Measurements from ENCODE around the gene FGD6.
A peak's percentile ranks its signal among the peaks of the same experiment; 100 is the strongest.
"Not testable (repeated sequence)": the region's sequence is repeated elsewhere in the genome, so short reads cannot be mapped to it uniquely, and the experiment has no call there.

The FGD6 gene

DNA sequence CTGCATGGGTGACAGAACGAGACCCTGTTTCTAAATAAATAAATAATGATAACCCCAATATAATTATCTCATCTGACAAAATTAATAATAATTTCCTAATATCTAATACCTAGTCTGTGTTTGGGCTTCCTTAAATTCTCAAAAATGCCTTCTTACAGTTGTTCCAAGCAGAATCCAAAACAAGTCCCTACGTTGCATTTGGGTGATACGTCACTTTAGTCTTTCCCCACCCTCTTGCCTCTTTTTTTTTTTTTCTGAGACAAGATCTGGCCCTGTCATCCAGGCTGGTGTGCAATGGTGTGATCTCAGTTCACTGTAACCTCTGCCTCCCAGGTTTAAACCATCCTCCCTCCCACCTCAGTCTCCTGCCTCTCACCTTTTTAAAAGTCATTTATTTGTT lies 27.1 kb upstream of the FGD6 start:
- H3K4me3 Mint-ChIP-seq = no peak overlapping the region
- peaks cover 39% of the 10 kb centered on the region for H3K36me3 Mint-ChIP-seq (ENCODE audit: low read depth)
- TF ChIP-seq, protein P1, sequence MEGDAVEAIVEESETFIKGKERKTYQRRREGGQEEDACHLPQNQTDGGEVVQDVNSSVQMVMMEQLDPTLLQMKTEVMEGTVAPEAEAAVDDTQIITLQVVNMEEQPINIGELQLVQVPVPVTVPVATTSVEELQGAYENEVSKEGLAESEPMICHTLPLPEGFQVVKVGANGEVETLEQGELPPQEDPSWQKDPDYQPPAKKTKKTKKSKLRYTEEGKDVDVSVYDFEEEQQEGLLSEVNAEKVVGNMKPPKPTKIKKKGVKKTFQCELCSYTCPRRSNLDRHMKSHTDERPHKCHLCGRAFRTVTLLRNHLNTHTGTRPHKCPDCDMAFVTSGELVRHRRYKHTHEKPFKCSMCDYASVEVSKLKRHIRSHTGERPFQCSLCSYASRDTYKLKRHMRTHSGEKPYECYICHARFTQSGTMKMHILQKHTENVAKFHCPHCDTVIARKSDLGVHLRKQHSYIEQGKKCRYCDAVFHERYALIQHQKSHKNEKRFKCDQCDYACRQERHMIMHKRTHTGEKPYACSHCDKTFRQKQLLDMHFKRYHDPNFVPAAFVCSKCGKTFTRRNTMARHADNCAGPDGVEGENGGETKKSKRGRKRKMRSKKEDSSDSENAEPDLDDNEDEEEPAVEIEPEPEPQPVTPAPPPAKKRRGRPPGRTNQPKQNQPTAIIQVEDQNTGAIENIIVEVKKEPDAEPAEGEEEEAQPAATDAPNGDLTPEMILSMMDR (IDR thresholded peaks at IDR 0.05; ENCODE audit: unreplicated experiment in 3 of 3) = no peak
- H3K9me3 Mint-ChIP-seq = no peaks in the 10 kb centered on the region
- peaks cover 36% of the 10 kb centered on the region for H3K4me1 Mint-ChIP-seq
- H3K27ac Mint-ChIP-seq = peak overlapping the region in 1 of 3 experiments; percentile 15
- H3K27me3 Mint-ChIP-seq (ENCODE audit: low read depth) = no peaks in the 10 kb centered on the region

DNA sequence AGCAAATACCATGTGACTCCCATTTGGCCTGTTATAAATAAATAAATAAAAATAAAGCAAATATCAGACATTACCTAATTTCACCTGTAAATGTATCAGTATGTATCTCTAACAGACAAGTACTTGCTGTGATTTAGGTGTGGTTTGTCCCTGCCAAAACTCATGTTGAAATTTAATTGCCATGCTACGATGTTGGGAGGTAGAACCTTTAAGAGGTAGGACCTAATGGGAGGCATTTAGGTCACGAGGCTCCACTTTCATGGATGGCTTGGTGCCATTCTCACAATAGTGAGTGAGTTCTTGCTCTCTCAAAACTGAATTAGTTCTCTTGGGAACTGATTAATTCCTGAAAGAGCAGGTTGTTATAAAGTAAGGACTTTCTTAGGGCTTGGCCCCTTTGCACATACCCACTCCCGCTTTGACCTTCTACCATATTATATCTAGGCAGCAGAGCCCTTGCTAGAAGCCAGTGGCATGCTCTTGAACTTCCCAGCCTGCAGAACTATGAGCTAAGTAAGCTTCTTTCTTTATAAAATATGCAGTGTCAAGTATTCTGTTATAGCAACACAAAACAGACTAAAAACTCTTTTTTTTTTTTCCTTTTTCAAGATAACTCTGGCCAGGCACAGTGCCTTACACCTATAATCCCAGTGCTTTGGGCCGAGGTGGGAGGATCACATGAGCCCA lies 26.4 kb upstream of the FGD6 start:
- H3K27me3 Mint-ChIP-seq (ENCODE audit: low read depth) = no peaks in the 10 kb centered on the region
- H3K4me3 Mint-ChIP-seq = no peak overlapping the region
- peak overlapping the region in 2 of 3 experiments; percentile 34 to 44 for H3K27ac Mint-ChIP-seq
- no peaks in the 10 kb centered on the region for H3K9me3 Mint-ChIP-seq
- peaks cover 29% of the 10 kb centered on the region for H3K4me1 Mint-ChIP-seq
- peaks cover 45% of the 10 kb centered on the region for H3K36me3 Mint-ChIP-seq (ENCODE audit: low read depth)
- TF ChIP-seq, protein P1 (IDR thresholded peaks at IDR 0.05; ENCODE audit: unreplicated experiment in 3 of 3) = no peak

DNA sequence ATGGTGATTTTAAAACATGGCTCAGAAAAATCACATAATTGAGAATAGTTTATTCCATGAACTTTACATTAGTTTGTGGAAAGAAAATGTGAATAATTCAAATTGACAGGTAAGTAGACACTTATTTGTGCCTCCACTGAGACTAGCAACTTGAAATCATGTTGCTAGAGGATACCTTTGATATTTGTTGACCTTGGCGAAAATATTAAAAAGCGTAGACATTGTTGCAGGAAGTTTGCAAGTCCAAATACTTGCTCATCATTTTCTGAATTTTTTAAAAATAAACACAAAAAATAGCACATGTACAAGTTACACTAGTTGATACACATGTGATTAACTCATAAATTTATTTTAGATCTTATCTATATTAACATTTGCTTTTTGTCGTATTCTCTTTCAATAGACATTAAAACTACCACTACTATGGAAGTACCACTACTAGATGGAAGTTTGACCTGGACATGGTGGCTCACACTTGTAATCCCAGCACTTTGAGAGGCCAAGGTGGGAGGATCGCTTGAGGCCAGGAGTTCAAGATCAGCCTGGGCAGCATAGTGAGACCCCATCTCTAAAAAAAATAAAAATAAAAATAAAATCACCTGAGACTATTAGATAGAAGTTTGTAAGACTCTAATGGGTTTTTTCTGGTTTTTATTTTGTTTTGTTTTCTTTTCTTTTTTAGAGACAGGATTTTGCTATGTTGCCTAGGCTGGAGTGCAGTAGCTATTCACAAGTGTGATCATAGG lies 24.7 kb upstream of the FGD6 start:
- H3K36me3 Mint-ChIP-seq (ENCODE audit: low read depth) = peaks cover 59% of the 10 kb centered on the region
- H3K27ac Mint-ChIP-seq = peak overlapping the region in 2 of 3 experiments; percentile 45 to 57
- no peak overlapping the region for H3K4me3 Mint-ChIP-seq
- TF ChIP-seq, protein P1 (IDR thresholded peaks at IDR 0.05; ENCODE audit: unreplicated experiment in 3 of 3) = no peak
- peaks cover 5% of the 10 kb centered on the region for H3K9me3 Mint-ChIP-seq
- peaks cover 24% of the 10 kb centered on the region for H3K4me1 Mint-ChIP-seq
- H3K27me3 Mint-ChIP-seq (ENCODE audit: low read depth) = no peaks in the 10 kb centered on the region

DNA sequence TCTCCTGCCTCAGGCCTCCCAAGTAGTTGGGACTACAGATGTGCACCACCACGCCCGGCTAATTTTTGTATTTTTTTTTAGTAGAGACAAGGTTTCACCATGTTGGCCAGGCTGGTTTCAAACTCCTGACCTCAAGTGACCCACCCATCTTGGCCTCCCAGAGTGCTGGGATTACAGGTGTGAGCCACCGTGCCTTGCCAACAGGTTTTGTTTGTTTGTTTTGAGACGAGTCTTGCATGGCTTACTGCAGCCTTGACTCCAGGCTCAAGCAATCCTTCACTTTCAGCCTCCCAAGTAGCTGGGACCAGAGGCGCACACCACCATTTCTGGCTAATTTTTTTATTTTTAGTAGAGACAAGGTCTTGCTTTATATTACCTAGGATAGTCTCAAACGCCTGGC lies 23.9 kb upstream of the FGD6 start:
- not testable (repeated sequence) for H3K27ac Mint-ChIP-seq; H3K4me3 Mint-ChIP-seq; H3K9me3 Mint-ChIP-seq; H3K27me3 Mint-ChIP-seq (ENCODE audit: low read depth)
- peaks cover 67% of the 10 kb centered on the region for H3K36me3 Mint-ChIP-seq (ENCODE audit: low read depth)
- H3K4me1 Mint-ChIP-seq = peaks cover 17% of the 10 kb centered on the region

DNA sequence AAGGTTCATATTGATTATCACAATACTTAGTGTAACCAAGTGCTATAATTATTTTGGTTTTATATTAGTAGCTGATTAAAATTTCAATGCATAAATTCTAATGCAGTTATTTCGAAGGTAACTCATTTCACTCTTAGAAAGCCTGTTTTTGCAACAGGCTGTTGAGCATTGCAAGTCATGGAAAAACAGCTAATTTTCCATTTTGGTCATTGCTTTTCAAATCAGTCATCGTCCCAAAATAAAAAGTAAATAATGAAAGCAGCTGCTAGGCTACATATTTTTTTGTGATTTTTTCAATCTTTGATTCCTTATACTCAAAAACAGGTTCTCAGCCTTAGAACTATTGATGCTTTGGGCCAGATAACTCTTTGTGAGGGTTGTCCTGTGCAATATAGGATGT lies 23.3 kb upstream of the FGD6 start:
- peaks cover 5% of the 10 kb centered on the region for H3K9me3 Mint-ChIP-seq
- TF ChIP-seq, protein P1 (IDR thresholded peaks at IDR 0.05; ENCODE audit: unreplicated experiment in 3 of 3) = no peak

DNA sequence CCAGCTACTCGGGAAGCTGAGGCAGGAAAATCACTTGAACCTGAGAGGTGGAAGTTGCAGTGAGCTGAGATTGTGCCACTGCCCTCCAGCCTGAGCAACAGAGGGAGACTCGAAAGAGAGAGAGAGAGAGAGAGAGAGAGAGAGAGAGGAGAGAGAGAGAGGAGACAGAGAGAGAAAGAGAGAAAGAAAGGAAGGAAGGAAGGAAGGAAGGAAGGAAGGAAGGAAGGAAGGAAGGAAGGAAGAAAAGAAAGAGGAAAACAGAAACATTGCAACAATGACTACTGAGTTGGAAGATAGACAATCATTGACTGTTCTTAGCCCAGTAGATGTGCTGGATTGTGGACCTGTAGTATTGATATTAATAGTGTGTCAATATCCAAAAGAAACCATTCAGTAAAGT lies 22.6 kb upstream of the FGD6 start:
- H3K27me3 Mint-ChIP-seq (ENCODE audit: low read depth); H3K4me1 Mint-ChIP-seq; H3K9me3 Mint-ChIP-seq; H3K27ac Mint-ChIP-seq; H3K4me3 Mint-ChIP-seq: not testable (repeated sequence)
- peaks cover 65% of the 10 kb centered on the region for H3K36me3 Mint-ChIP-seq (ENCODE audit: low read depth)

More for the DNA sequence above, 23.3 kb upstream of the FGD6 start:
- no peak overlapping the region for H3K4me3 Mint-ChIP-seq
- peaks cover 11% of the 10 kb centered on the region for H3K4me1 Mint-ChIP-seq
- no peaks in the 10 kb centered on the region for H3K27me3 Mint-ChIP-seq (ENCODE audit: low read depth)
- H3K36me3 Mint-ChIP-seq (ENCODE audit: low read depth) = peaks cover 69% of the 10 kb centered on the region
- H3K27ac Mint-ChIP-seq = no peak overlapping the region

DNA sequence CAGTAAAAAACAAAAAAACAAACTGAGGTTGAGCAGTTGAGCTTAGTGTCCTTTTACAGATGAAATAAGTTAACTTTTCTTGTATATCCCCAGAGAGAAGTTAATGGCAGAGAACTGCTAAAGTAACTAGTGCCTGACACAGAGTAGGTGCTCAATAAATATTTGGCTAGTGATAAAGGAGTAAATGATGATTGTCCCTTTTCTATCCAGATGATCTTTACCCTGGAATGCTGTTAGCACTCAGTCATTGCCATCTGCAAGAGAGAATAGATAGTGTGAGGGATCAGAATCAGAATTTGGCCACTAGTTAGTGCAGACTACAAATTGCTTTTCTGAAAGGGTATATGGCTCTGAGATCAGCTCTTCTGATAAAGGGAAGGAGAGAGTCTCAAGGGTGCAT lies 21.9 kb upstream of the FGD6 start:
- no peak overlapping the region for H3K4me3 Mint-ChIP-seq
- TF ChIP-seq, protein P1 (IDR thresholded peaks at IDR 0.05; ENCODE audit: unreplicated experiment in 3 of 3) = no peak
- peaks cover 5% of the 10 kb centered on the region for H3K9me3 Mint-ChIP-seq
- H3K4me1 Mint-ChIP-seq = peaks cover 7% of the 10 kb centered on the region
- H3K27me3 Mint-ChIP-seq (ENCODE audit: low read depth) = no peaks in the 10 kb centered on the region
- peaks cover 65% of the 10 kb centered on the region for H3K36me3 Mint-ChIP-seq (ENCODE audit: low read depth)
- H3K27ac Mint-ChIP-seq = peak overlapping the region in 2 of 3 experiments; percentile 11 to 43

All from nephron (organoid).